GM21723 (cell line): ENCODE measurements around the gene ITPR2.
A peak's percentile ranks its signal among the peaks of the same experiment; 100 is the strongest.

Source experiments
- ATAC-seq: cut with Tn5 transposase; IDR thresholded peaks from one replicate; pipeline ENCODE4 v1.9.1; 2021; ENCODE audit warnings: mild to moderate bottlenecking, moderate library complexity; ENCODE audit not compliant: unreplicated experiment

The ITPR2 gene

GRCh38 chr12:26374934-26375680 lies 457.9 kb downstream of the ITPR2 start:
- ATAC-seq = no peak

GRCh38 chr12:26373606-26374495 lies 459.1 kb downstream of the ITPR2 start:
- no peak for ATAC-seq

- ATAC-seq = no peak
Observed at GRCh38 chr12:26372866-26373265, 460.1 kb downstream of the ITPR2 start.

- no peak for ATAC-seq
Observed at GRCh38 chr12:26370098-26370497, 462.9 kb downstream of the ITPR2 start.

GRCh38 chr12:26369588-26369987 lies 463.4 kb downstream of the ITPR2 start:
- ATAC-seq = no peak

GRCh38 chr12:26367991-26368730 lies 464.8 kb downstream of the ITPR2 start:
- no peak for ATAC-seq

- no peak for ATAC-seq
Observed at GRCh38 chr12:26361964-26362363, 471.0 kb downstream of the ITPR2 start.

- ATAC-seq = no peak
Observed at GRCh38 chr12:26360062-26360461, 472.9 kb downstream of the ITPR2 start.

- ATAC-seq = no peak
Observed at GRCh38 chr12:26359576-26359975, 473.4 kb downstream of the ITPR2 start.

- no peak for ATAC-seq
Observed at GRCh38 chr12:26358651-26359050, 474.3 kb downstream of the ITPR2 start.

GRCh38 chr12:26347300-26347699 lies 485.7 kb downstream of the ITPR2 start:
- ATAC-seq = no peak

GRCh38 chr12:26346736-26347135 lies 486.3 kb downstream of the ITPR2 start:
- no peak for ATAC-seq

GRCh38 chr12:26345471-26346003 lies 487.5 kb downstream of the ITPR2 start:
- ATAC-seq = no peak

GRCh38 chr12:26341491-26341890 lies 491.5 kb downstream of the ITPR2 start:
- ATAC-seq = no peak

- peak; percentile 77 for ATAC-seq
Observed at GRCh38 chr12:26340649-26341048, 492.3 kb downstream of the ITPR2 start.

- ATAC-seq = no peak
Observed at GRCh38 chr12:26339976-26340375, 493.0 kb downstream of the ITPR2 start.

- no peak for ATAC-seq
Observed at GRCh38 chr12:26338586-26339572, 494.1 kb downstream of the ITPR2 start.

GRCh38 chr12:26335651-26336050 lies 497.3 kb downstream of the ITPR2 start:
- no peak for ATAC-seq

- ATAC-seq = no peak
Observed at GRCh38 chr12:26334621-26335124, 498.3 kb downstream of the ITPR2 start.

- no peak for ATAC-seq
Observed at GRCh38 chr12:26331960-26332359, 501.0 kb downstream of the ITPR2 start.
